DND-41 (cell line): ENCODE data around the gene LIN9.

ENCODE experiments used
- ATAC-seq: fragments of 200-7000 bp; cut with Tn5 transposase; 3 replicates; pipeline ENCODE4 v1.9.1; 2021; ENCODE audit warnings: low read depth; ENCODE audit not compliant: insufficient read depth
- DNase-seq: peaks from one replicate; pipeline ENCODE4 v3.0.0-alpha.2; 2020
- H2AFZ ChIP-seq: 2 replicates; pipeline ENCODE4 v1.6.0; 2012; ENCODE audit warnings: low read depth, low read length
- H3K27ac ChIP-seq: 2 replicates; pipeline ENCODE4 v1.5.1; 2012; ENCODE audit warnings: low read length, inconsistent platforms
- H3K27me3 ChIP-seq: fragments of 200-600 bp; sonication (generic); 2 replicates; pipeline ENCODE4 v1.6.0; 2012; ENCODE audit warnings: low read length, mild to moderate bottlenecking, inconsistent platforms; ENCODE audit not compliant: insufficient read depth, poor library complexity
- H3K36me3 ChIP-seq: 2 replicates; pipeline ENCODE4 v1.5.1; 2012; ENCODE audit warnings: low read length, inconsistent platforms; ENCODE audit not compliant: insufficient read depth
- H3K4me1 ChIP-seq: 2 replicates; pipeline ENCODE4 v1.5.1; 2012; ENCODE audit warnings: mild to moderate bottlenecking, low read length; ENCODE audit not compliant: insufficient read depth
- H3K4me2 ChIP-seq: 2 replicates; pipeline ENCODE4 v1.6.0; 2012; ENCODE audit warnings: mild to moderate bottlenecking, moderate library complexity, low read length, inconsistent platforms; ENCODE audit not compliant: insufficient read depth
- H3K4me3 ChIP-seq, 2 experiments: fragments of 200-600 bp in 1 of 2; shearing (Covaris generic) in 1 of 2; 2 replicates each; pipeline ENCODE4 v1.5.1; 2012 to 2016; ENCODE audit warnings: inconsistent platforms in 2 of 2, low read length in 2 of 2, mild to moderate bottlenecking in 2 of 2, low read depth in 1 of 2, moderate library complexity in 1 of 2
- H3K79me2 ChIP-seq: 2 replicates; pipeline ENCODE4 v1.6.0; 2012; ENCODE audit warnings: low read length, inconsistent platforms; ENCODE audit not compliant: insufficient read depth
- H3K9ac ChIP-seq: 2 replicates; pipeline ENCODE4 v1.6.0; 2012; ENCODE audit warnings: low read depth, mild to moderate bottlenecking, inconsistent platforms, low read length, moderate library complexity
- H3K9me3 ChIP-seq: 2 replicates; pipeline ENCODE4 v1.5.1; 2012; ENCODE audit warnings: low read length, moderate library complexity, mild to moderate bottlenecking, inconsistent platforms; ENCODE audit not compliant: insufficient read depth, severe bottlenecking
- H4K20me1 ChIP-seq: 2 replicates; pipeline ENCODE4 v1.6.0; 2012; ENCODE audit warnings: low read length; ENCODE audit not compliant: insufficient read depth
- EZH2 ChIP-seq: IDR thresholded peaks from 3 replicates; pipeline ENCODE4 v1.6.1; 2012; ENCODE audit warnings: borderline replicate concordance, low read depth, mild to moderate bottlenecking, moderate library complexity, low read length, inconsistent platforms; ENCODE audit not compliant: severe bottlenecking
- TF ChIP-seq, protein P1 (sequence below): IDR thresholded peaks from 2 replicates; pipeline ENCODE4 v1.5.1; 2012; ENCODE audit warnings: borderline replicate concordance, low read length, moderate library complexity, mild to moderate bottlenecking; ENCODE audit not compliant: poor library complexity, severe bottlenecking; ENCODE audit errors: extremely low read depth

Gene LIN9

DNA sequence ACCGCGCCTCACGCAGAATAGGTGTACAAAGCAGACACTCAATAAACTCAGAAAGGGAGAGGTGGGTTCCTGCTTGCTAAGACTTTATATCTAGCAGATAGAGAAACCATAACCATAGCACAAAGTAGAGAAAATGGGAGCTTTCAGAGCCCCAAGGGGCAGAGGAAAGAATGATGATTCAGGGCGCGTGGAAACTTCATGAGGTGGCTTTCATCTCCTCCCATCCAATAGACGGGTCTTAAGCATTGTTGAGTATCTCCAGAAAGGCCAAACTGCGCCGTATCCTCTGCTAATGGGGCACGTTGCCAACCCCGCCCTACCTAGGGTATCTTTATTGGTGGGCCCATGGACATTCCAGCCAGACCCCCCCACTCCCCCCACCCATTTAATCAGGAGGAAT lies 86.3 kb downstream of the LIN9 start:
- Histone ChIP-seq H3K9me3 (no peaks in the 10 kb centered on the region), H3K27ac (no peak overlapping the region), H3K27me3 (no peaks in the 10 kb centered on the region), H3K9ac (no peak overlapping the region), H3K4me1 (no peaks in the 10 kb centered on the region), H3K36me3 (no peaks in the 10 kb centered on the region), H3K4me3 (no peak overlapping the region), H3K79me2 (no peaks in the 10 kb centered on the region), H2AFZ (no peak overlapping the region), H3K4me2 (no peak overlapping the region), H4K20me1 (no peaks in the 10 kb centered on the region)
- TF ChIP-seq EZH2, result no peak
- TF ChIP-seq, protein P1, sequence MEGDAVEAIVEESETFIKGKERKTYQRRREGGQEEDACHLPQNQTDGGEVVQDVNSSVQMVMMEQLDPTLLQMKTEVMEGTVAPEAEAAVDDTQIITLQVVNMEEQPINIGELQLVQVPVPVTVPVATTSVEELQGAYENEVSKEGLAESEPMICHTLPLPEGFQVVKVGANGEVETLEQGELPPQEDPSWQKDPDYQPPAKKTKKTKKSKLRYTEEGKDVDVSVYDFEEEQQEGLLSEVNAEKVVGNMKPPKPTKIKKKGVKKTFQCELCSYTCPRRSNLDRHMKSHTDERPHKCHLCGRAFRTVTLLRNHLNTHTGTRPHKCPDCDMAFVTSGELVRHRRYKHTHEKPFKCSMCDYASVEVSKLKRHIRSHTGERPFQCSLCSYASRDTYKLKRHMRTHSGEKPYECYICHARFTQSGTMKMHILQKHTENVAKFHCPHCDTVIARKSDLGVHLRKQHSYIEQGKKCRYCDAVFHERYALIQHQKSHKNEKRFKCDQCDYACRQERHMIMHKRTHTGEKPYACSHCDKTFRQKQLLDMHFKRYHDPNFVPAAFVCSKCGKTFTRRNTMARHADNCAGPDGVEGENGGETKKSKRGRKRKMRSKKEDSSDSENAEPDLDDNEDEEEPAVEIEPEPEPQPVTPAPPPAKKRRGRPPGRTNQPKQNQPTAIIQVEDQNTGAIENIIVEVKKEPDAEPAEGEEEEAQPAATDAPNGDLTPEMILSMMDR, result no peak
- ATAC-seq (peak; percentile 9; the same call in 1 of the 3 replicates), DNase-seq (no peak)

DNA sequence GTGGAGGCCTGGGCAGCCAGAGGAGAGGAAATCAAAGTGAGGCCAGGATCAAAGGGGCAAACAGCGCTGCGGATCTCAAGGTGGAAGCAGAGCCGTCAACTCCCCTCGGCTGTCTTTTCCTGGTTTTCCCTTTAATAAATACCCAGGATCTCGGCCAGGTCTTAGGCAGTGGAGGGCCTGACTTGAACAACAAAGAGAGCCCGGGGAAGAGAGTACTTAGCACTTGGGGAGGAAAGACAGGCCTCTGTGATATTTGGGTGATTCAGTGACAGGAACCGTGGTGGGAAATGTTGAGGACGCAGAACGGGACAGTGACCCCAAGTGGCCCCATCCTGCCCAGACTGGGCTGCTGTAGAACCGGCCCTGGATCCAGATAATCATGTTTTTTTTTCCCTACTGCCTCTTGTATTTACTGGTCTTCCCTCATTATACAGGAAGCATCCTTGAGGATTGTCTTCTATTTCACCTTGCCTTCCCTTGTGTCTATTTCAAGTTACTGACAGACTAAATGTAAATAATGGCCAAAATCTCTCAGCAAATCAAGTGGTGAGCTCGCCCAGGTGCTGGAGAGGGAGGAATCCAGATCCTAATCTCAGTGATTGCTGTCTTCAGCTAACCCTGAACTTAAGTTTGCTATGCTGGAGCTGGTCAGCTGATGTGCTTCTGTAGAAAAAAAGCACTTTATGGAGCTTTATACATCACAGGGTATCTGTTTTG lies 88.3 kb downstream of the LIN9 start:
- Histone ChIP-seq H3K27me3 (no peaks in the 10 kb centered on the region), H3K9ac (no peak overlapping the region), H3K4me2 (no peak overlapping the region), H2AFZ (no peak overlapping the region), H3K4me1 (no peaks in the 10 kb centered on the region), H3K79me2 (no peaks in the 10 kb centered on the region), H3K27ac (no peak overlapping the region), H3K36me3 (no peaks in the 10 kb centered on the region), H3K9me3 (no peaks in the 10 kb centered on the region), H3K4me3 (no peak overlapping the region), H4K20me1 (no peaks in the 10 kb centered on the region)
- DNase-seq, result no peak
- ATAC-seq, result no peak
- TF ChIP-seq, protein P1, result no peak
- no peak for TF ChIP-seq EZH2

DNA sequence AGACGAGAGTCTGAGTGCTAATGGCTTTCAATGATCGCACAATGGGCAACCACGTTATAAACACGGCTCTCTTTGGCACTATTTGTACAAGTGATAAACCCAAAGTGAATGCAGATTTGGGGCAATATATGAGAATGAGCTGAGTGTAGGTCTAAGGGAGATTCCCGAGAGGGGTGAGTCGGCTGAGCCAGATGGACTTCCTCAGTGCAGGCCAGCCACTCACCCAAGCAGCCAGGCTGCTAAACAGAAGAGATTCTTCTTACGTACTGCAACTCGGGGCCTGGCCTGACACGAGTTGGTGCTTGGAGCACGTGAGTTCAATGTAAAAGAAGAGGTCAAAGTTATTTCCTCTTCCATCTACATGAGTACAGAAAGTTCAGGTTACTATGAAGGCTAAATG lies 91.7 kb downstream of the LIN9 start:
- H3K36me3 ChIP-seq, result no peaks in the 10 kb centered on the region
- H3K9me3 ChIP-seq, result no peaks in the 10 kb centered on the region
- no peak overlapping the region for H3K27ac ChIP-seq
- no peak for TF ChIP-seq EZH2
- H3K4me2 ChIP-seq, result no peak overlapping the region
- DNase-seq (no peak), ATAC-seq (no peak)
- no peaks in the 10 kb centered on the region for H4K20me1 ChIP-seq
- H3K4me1 ChIP-seq, result no peaks in the 10 kb centered on the region
- H2AFZ ChIP-seq, result no peak overlapping the region
- H3K9ac ChIP-seq, result no peak overlapping the region
- no peak overlapping the region for H3K4me3 ChIP-seq
- H3K79me2 ChIP-seq, result no peaks in the 10 kb centered on the region
- H3K27me3 ChIP-seq, result no peaks in the 10 kb centered on the region

DNA sequence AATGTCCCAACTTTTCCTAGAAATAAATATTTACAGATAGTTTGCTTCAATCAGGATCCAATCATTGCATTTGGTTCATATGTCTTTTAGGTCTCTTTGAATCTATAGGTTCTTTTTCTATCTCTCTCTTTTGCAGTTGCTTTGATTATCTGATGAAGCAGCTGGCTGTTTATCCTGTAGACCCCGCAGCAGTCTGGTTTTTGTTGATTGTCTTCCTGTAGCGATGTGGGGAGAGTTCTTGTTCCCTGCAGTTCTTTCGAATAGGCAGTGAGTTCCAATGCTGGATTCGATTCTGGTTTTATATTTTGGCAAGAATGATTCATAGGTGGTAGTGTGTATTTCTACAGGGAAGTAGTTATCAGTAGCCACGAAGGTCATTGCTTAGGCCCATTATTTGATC lies 92.9 kb downstream of the LIN9 start:
- Histone ChIP-seq H2AFZ (no peak overlapping the region), H4K20me1 (no peaks in the 10 kb centered on the region), H3K27ac (no peak overlapping the region), H3K9me3 (no peaks in the 10 kb centered on the region), H3K36me3 (no peaks in the 10 kb centered on the region), H3K9ac (no peak overlapping the region), H3K4me3 (no peak overlapping the region), H3K27me3 (no peaks in the 10 kb centered on the region), H3K4me2 (no peak overlapping the region), H3K79me2 (no peaks in the 10 kb centered on the region), H3K4me1 (no peaks in the 10 kb centered on the region)
- ATAC-seq (no peak), DNase-seq (no peak)
- TF ChIP-seq, protein P1, result no peak
- no peak for TF ChIP-seq EZH2
